GM12878 (cell line): ENCODE data around the gene INSYN2B.

Experiments used
- PML ChIP-seq: IDR thresholded peaks from 2 replicates; pipeline ENCODE4 v1.6.1; 2012; ENCODE audit warnings: low read length, inconsistent platforms
- RFX5 ChIP-seq: IDR thresholded peaks from 2 replicates; pipeline ENCODE4 v1.6.1; 2011; ENCODE audit warnings: low read depth, low read length, improper control_type of control experiment
- SPI1 ChIP-seq: IDR thresholded peaks from 2 replicates; pipeline ENCODE4 v1.6.1; 2011; ENCODE audit warnings: low read depth, mild to moderate bottlenecking, low read length, moderate library complexity, borderline replicate concordance; ENCODE audit not compliant: insufficient read depth

- TF ChIP-seq SPI1 = no peak; the same call in 1 of the 2 replicates
- no peak for TF ChIP-seq RFX5
- TF ChIP-seq PML = no peak
These were observed 17.5 kb upstream of the INSYN2B start for GRCh38 chr5:169997798-169998197.
